Immature natural killer cell (primary cell): Measurements from ENCODE around the gene TAGLN3. TPM values are rescaled to one million over a fixed set of nuclear protein-coding genes. Genes with fewer than 3 reads are reported as not detected.

Source experiments
- DNase-seq, 3 donors: peaks; one replicate each; pipeline ENCODE4 v3.0.0; 2022; ENCODE audit warnings: mixed read lengths in 1 of 3
- H3K27ac Mint-ChIP-seq, 6 donors: one replicate each; pipeline ENCODE4 v1.8.0; 2020; ENCODE audit warnings: mixed read lengths in 6 of 6, mild to moderate bottlenecking in 5 of 6, inconsistent platforms in 4 of 6, moderate library complexity in 3 of 6
- H3K27me3 Mint-ChIP-seq, 3 donors: one replicate each; pipeline ENCODE4 v1.8.0; 2020 to 2021; ENCODE audit warnings: low read depth in 3 of 3, mild to moderate bottlenecking in 3 of 3, mixed read lengths in 3 of 3, moderate library complexity in 3 of 3, inconsistent platforms in 1 of 3
- H3K36me3 Mint-ChIP-seq, 3 donors: one replicate each; pipeline ENCODE4 v1.8.0; 2020; ENCODE audit warnings: mixed read lengths in 3 of 3, inconsistent platforms in 2 of 3, mild to moderate bottlenecking in 2 of 3
- H3K4me1 Mint-ChIP-seq, 2 donors: one replicate each; pipeline ENCODE4 v1.8.0; 2020; ENCODE audit warnings: inconsistent platforms in 2 of 2, mild to moderate bottlenecking in 2 of 2, mixed read lengths in 2 of 2, moderate library complexity in 1 of 2
- H3K4me3 Mint-ChIP-seq, 5 donors: one replicate each; pipeline ENCODE4 v1.8.0; 2020; ENCODE audit warnings: mild to moderate bottlenecking in 5 of 5, mixed read lengths in 5 of 5, inconsistent platforms in 3 of 5, moderate library complexity in 3 of 5
- H3K9me3 Mint-ChIP-seq, 6 donors: one replicate each; pipeline ENCODE4 v1.8.0; 2020; ENCODE audit warnings: mild to moderate bottlenecking in 6 of 6, mixed read lengths in 6 of 6, inconsistent platforms in 4 of 6, moderate library complexity in 3 of 6
- polyA plus RNA-seq, 3 donors: library from polyadenylated mRNA; unstranded; fragments of 300-500 nt; fragmentation: Illumina TruSeq; gene quantifications; one replicate each; pipeline ENCODE4 v1.2.3, GENCODE V29; 2021

TAGLN3 gene
- polyA plus RNA-seq, 3 donors from 2014 or later, result not detected

DNA sequence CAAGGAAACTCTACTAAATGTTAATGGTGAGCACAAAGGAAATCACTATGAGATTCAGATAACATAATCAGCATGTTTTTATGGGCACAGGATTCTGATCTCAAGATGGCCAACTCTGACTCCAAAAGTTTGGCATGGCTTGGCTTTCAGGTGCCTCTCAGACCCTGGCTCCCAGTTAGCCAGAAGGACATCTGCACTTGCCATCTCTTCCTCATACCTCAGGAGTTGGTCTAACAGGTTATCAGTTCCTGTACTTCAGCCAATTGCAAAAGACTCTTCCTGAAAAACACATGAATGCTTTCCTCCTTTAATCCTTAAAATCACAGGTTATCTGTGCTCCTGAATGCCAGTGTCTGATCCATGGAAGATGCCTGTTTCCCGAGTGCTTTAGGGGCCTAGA lies 60.8 kb downstream of the TAGLN3 start:
- H3K4me3 Mint-ChIP-seq, result no peak overlapping the region
- no peaks in the 10 kb centered on the region for H3K4me1 Mint-ChIP-seq
- no peak for DNase-seq
- H3K9me3 Mint-ChIP-seq, result no peaks in the 10 kb centered on the region
- no peak overlapping the region for H3K27ac Mint-ChIP-seq
- peaks cover 0 to 4% (median 3%) of the 10 kb centered on the region in 3 donors for H3K27me3 Mint-ChIP-seq
- H3K36me3 Mint-ChIP-seq, result no peaks in the 10 kb centered on the region

DNA sequence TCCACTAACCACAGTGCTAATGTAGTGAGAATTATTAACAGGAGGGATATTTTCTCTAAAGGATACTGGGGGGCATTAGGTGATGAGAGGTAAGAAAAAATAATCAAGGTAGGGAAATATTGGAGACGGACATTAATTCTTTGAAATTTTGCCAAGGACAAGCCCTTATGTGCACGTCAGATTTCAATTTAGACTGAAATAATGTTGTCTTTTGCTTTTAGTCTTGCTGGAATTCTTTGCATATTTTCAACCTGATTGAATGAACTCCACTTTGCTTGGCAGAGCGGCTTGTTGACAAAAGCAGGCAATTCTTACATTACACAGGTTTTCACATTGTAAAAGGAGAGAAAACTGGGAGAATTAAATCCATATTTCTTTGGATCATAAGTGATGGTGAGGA lies 62.4 kb downstream of the TAGLN3 start:
- H3K4me3 Mint-ChIP-seq, result no peak overlapping the region
- no peaks in the 10 kb centered on the region for H3K9me3 Mint-ChIP-seq
- H3K36me3 Mint-ChIP-seq, result no peaks in the 10 kb centered on the region
- H3K4me1 Mint-ChIP-seq, result no peaks in the 10 kb centered on the region
- DNase-seq, result no peak
- no peak overlapping the region for H3K27ac Mint-ChIP-seq
- H3K27me3 Mint-ChIP-seq, result peaks cover 0 to 3% (median 2%) of the 10 kb centered on the region in 3 donors

Other genes with a start within 250 kb of the TAGLN3 start
- gene PHLDB2, start 139.7 kb upstream of the TAGLN3 start, polyA plus RNA-seq, result 10 to 100 TPM in 2 of 3 donors, 1 to 10 TPM in 1; 8.2 to 24.8 (median 11.2) TPM
- 10 to 100 TPM; 22.2 to 27.7 (median 24.2) TPM for gene ABHD10, start 19.9 kb upstream of the TAGLN3 start, polyA plus RNA-seq
- not detected for gene TMPRSS7, start 35.8 kb downstream of the TAGLN3 start, polyA plus RNA-seq
- under 1 TPM in 1 of 3 donors, not detected in 2; 0.29 TPM for gene C3orf52, start 87.5 kb downstream of the TAGLN3 start, polyA plus RNA-seq
- 1 to 10 TPM in 2 of 3 donors, under 1 TPM in 1; 0.64 to 3.6 (median 1.5) TPM for gene GCSAM, start 134.3 kb downstream of the TAGLN3 start, polyA plus RNA-seq